GM21515 (cell line): Measurements from ENCODE around the gene UBL4A.
A peak's percentile ranks its signal among the peaks of the same experiment; 100 is the strongest.

Experiments used
- ATAC-seq: cut with Tn5 transposase; IDR thresholded peaks from one replicate; pipeline ENCODE4 v1.9.1; 2021; ENCODE audit not compliant: unreplicated experiment

The UBL4A gene

GRCh38 chrX:154483325-154483724 is 3.1 kb downstream of the UBL4A start:
- ATAC-seq = no peak

DNA sequence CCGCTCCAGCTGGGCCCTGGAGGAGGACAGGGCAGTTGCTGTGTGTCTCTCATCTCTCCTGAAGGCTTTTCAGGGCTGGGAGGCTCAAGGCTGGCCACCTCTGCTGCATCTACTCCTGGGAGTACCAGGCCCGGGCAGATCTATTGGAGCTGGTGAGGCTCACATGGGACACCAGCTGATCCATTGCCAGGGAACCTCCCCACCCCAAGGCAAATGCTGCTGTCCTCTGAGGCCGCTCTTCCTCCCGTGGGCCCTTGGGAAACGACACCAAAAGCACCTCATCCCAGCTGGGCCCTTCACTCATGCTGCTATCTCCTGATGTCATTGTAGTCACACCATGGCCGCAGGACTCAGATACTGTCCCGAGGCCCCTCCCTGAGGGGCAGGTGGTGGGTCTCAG is 3.6 kb downstream of the UBL4A start:
- ATAC-seq = no peak

DNA sequence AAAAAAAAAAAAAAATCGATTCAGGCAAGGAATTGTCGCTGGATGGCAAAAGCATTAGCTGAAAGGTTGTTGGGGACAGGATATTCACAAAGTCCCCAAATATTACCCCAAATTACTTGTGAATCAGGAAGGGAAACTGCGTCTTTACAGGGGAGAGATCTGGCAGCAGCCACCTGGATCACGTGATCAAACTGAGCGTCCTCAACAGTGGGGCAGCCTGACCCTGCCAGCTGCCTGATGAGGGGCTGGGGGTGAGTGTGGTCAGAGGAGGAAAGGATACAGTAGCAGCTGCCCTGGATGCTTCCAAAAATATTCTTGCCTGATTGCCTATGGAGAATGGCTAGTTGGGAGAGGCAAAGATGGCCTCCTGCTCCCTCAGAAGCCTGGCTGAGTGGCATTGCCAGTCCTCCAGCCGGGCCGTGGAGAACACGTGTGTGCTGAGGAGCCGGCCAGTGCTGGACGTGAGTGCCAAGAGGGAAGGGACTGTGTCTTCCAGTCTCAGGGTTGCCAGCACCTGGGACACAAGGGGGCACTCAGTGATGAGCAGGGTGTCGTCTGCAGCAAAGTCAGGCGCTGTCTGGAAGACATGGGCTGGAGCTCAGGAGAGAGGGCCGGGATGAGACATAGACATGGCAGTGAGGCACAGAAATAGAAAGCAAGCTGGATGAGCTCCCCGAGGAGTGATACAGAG is 4.4 kb downstream of the UBL4A start:
- ATAC-seq = no peak

DNA sequence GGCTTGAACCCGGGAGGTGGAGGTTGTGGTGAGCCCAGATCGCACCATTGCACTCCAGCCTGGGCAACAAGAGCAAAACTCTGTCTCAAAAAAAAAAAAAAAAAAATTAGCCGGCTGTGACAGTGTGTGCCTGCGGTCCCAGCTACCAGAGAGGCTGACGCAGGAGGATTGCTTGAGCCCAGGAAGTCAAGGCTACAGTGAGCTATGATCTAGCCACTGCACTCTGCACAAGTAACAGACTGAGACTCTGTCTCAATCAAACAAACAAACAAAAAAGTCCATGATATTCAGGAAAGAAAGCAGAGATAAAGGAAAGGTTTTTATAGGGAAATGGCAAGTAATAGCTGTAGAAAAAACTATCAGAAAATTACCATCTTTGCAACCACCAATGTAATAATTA is 5.2 kb downstream of the UBL4A start:
- no peak for ATAC-seq

DNA sequence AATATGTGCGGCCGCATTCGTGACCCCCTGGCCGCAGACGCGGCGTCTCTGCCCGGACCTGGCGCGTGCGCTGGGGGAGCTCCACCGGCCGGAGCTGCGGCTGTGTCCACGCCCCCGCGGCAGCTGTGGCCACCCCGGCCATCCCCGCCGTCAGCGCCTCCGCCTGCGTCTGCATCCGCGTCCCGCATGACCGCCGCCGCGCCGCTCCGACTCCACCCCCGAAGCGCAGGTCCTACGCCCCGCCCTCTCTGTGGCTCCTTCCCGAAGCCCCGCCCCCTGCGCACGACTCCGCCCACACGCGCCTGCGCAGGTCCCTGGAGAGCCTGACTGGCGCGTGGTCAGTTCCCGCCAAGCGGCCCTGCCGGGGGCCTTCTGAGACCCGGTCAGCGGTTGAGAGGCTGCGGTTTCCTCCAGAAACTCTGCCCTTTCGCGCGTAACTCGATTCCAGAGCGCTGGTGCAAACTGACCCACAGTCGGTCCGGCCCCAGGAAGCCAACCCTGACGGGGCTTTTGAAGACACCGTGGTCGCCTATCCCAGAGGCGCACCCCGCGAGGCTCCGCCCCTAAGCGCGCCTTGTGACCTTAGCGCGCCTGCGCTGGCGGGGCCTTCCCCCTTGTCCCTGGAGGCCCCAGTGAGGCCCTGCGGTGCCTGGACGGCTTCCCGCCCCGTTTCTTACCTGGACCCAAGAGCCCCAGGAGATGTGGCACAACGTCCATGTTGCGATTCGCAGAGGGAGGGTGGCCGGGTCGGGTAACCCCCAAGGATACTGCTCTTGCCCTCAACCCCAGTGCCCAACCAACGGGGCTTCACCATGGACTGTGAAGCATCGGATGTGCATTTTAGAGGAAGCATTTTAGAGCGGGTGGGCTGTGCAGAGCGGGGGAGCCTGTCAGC is 7.4 kb downstream of the UBL4A start, which contains the start of gene LAGE3:
Gene LAGE3, minus strand, starts transcription at position 554 of the 895 bp plus-strand sequence. Its CDS starts 366 bp downstream, at position 188.
- ATAC-seq = peak; percentile 83

DNA sequence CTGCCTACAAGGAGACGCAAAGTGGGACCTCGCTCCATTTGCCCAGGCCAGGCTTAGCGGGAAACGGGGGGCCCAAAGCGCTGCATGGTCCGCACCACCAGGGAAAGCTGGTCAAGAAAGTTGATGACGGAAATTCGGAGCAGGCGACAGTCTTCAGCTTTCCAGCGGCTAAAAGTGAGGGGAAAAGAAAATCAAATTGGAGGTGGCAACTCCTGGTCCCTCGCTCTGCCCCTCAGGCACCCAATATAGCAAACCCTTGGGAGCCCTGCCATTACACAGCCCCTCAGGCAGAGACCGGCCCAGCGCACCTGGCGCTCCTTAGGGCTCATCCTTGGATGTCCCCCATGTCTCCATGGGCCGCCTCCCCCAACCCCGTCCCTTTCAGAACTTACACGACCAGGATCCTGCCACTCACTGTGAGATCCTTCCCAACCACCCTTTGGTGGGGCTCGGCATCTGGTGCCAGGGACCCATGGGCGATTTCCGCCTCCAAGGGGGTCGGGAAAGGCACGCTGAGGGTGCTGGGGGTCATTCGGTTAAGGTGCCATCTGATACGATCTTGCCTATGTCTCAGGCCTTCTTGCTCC is 8.4 kb downstream of the UBL4A start:
- no peak for ATAC-seq

GRCh38 chrX:154476821-154477220 is 9.6 kb downstream of the UBL4A start:
- ATAC-seq = no peak

- no peak for ATAC-seq
These were observed 12.7 kb downstream of the UBL4A start for GRCh38 chrX:154473683-154474082.

DNA sequence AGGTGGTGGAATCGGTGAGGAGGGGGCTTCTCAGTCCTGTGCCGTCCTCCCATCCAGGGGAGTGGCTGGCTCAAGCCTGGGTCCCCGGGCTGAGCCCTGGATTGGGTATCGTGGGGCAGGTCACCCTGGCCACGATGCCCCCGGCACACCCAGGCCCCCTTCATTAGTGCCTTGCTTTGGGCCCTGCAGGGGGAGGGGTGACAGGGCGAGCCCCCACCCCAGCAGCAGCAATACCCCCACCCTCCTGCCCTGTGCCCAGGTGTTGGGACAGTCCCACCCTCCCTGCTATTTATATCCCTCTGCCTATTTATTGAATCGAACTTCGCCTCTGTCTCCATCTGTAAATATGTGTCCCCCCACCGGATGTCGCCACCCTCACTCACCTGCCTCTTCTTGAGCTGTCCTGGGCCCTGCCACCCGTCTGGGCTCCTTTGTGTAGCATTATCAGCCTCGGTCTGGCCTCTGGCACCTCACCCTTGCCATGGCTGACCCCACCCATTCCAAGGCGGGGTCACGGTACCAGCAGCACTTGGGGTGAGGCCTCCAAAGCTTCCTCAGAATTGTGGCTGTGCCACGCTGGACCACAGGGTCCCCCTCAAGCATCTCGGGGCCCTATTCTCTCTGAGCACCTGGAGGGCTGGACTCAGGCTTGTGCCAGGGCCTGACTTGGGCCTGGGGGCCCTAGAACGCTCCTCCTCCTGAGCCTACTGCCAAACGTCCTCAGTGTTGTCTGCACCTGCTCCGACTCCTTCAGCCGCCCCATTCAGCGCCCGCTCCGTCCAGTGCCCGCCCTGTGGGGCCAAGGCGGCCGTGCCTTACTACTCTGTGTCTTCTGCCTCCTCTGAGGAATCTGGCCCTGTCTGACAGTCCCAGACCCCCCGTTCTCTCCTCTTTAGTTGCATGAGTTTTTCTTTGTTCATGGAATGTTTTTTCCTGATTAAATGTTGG is 13.5 kb downstream of the UBL4A start:
- ATAC-seq = no peak

DNA sequence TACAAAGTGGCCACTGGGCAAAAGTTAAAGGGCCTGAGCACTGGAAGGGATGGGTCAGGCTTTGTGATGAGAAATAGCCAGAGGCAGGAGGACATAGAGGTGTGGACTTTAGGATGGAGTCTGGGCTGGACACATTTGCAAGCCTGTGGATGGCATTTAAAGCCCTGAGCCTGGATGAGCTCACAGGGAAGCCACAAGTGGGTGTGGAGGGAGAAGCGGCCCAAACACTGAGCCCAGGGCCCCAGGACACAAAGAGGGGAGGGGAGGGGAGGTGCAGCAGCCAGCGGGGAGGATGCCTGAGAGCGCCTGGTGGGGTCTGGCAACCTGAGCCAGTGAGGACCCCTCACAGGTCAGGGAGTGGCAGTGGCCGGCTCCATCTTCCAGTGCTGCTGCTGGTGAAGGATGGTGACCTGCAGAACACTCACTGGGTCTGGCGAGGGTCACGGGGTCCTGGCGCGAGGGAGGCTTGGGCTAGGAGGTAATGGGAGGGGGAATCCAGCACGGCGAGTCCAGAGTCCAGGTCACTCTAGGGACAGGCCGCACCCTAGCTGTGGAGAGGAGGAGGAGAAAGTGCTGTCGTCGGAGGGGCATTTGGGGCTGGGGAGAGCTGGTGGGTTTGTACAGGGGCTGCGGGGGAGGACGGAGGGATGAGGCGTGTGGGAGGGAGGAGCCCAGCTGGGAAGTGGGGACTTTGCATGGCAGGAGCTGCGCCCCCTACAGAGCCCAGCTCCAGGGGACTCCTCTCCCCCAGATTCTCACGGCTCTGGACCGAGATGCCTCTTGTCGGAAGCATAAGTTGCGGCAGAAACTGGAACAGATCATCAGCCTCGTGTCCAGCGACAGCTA is 14.4 kb downstream of the UBL4A start:
- ATAC-seq = no peak

GRCh38 chrX:154470914-154471568 is 15.4 kb downstream of the UBL4A start:
- no peak for ATAC-seq

DNA sequence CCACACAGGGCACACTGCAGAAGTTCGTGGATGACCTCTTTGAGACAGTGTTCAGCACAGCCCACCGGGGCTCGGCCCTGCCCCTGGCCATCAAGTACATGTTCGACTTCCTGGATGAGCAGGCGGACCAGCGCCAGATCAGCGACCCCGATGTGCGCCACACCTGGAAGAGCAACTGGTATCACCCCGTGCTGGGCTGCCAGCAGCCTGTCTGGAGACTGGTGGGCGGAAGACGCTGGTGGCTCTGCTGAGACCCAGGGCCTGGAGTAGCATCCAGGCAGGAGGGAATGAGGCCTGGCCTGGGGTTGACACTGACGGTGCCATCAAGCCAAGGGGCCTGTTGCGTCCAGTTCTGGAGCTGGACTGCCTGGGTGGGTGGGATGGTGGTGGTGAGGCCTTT is 16.0 kb downstream of the UBL4A start:
- no peak for ATAC-seq

DNA sequence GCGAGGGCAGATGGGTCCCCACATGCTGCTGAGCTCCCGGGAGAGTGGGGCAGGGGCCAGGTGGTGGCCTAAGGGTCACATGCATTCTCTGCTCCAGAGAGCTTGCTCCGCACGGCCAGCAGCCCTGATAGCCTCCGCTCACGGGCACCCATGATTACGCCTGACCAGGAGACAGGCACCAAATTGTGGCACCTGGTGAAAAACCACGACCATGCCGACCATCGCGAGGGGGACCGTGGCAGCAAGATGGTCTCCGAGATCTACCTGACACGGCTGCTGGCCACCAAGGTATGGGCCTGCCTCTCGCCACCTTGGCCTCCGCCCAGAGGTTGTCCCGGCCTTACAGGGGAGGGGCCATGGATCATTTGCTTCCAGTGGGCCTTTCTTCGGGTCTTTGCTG is 16.5 kb downstream of the UBL4A start:
- ATAC-seq = no peak

DNA sequence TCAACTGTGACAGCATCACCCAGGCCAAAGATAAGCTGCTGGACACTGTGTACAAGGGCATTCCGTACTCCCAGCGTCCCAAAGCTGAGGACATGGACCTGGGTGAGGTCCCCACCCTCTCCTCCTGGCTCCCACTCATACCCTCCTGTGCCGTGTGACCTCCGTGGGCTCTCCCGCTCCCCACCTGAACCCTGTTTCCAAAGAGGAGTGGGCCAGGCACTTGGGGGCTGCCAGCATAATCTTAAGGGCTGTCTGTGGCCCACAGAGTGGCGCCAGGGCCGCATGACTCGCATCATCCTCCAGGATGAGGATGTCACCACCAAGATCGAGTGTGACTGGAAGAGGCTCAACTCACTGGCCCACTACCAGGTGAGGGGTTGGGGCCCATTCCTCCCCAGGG is 17.3 kb downstream of the UBL4A start:
- ATAC-seq = no peak

GRCh38 chrX:154468217-154468616 is 18.2 kb downstream of the UBL4A start:
- ATAC-seq = no peak

- ATAC-seq = no peak
These were observed 18.9 kb downstream of the UBL4A start for GRCh38 chrX:154467556-154467955.

GRCh38 chrX:154466907-154467306 is 19.5 kb downstream of the UBL4A start:
- ATAC-seq = no peak

DNA sequence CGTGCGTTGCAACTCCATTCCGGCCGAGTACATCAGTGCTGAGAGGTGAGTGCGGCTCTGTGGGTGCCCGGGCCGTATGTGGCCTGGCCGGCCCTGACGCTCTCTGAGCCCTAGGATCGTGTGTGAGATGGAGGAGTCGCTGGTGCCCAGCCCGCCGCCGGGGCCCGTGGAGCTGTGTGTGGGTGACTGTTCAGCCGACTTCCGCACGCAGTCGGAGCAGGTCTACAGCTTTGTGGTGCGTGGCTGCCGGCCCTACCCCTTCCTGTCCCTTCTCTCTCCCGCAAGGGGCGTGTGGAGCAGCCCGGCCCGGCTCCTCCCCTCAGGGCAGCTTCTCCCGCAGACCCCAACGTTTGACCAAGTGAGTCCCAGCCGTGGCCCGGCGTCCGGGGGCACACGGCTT is 20.4 kb downstream of the UBL4A start:
- no peak for ATAC-seq

DNA sequence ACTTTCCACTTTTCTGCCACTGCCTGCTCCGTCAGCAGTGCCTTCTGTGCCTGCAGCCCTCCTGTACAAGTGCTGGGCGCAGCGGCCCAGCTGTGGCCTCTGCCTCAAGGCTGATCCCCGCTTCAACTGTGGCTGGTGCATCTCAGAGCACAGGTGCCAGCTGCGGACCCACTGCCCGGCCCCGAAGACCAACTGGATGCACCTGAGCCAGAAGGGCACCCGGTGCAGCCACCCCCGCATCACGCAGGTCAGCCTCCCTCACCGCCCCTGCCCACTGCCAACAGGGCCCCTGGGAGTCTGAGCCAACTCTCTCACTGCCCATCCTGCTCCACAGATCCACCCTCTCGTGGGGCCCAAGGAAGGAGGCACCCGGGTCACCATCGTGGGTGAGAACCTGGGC is 20.8 kb downstream of the UBL4A start:
- no peak for ATAC-seq
